GM18505 (cell line): ENCODE data around the gene AVPR2.

Experiments used
- ATAC-seq: cut with Tn5 transposase; IDR thresholded peaks from one replicate; pipeline ENCODE4 v1.9.1; 2021; ENCODE audit not compliant: unreplicated experiment
- POLR2A ChIP-seq: IDR thresholded peaks from 4 replicates; pipeline ENCODE4 v1.6.1; 2011; ENCODE audit warnings: borderline replicate concordance; ENCODE audit not compliant: insufficient read depth, insufficient read length; ENCODE audit errors: extremely low read depth

AVPR2 gene

DNA sequence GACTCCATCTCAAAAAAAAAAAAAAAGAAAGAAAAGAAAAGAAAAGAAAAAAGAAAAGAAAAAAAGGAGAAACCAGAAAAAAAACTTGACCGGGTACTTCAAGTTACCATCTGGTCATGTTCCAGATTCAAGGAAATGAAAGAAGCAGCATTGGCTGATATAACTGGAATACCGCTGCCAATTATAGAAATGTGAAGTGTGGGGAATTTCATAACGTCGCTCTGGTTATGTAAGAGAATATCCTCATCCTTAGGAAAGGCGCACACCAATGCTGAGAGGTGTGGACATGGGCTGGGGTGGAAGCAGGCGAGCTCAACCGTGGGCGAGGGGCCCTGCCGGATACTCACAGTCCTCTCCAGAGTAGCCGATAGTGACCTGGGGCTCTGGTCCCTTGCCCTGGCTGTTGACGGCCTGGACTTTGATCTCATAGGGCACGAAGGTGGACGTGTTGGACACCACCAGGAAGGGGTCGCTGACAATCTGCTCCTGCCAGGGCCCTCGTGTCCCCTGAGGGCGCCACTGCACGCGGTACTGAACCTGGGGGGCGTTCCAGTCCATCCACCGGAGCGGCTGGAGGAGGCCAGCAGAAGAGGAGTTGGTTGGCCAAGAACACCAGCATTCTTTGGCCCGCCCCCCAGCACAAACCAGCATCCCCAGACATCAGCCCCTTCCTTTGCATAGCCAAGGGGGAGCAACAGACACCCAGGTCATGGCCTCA, 38.0 kb upstream of the AVPR2 start:
- no peak for TF ChIP-seq POLR2A
- ATAC-seq = no peak

DNA sequence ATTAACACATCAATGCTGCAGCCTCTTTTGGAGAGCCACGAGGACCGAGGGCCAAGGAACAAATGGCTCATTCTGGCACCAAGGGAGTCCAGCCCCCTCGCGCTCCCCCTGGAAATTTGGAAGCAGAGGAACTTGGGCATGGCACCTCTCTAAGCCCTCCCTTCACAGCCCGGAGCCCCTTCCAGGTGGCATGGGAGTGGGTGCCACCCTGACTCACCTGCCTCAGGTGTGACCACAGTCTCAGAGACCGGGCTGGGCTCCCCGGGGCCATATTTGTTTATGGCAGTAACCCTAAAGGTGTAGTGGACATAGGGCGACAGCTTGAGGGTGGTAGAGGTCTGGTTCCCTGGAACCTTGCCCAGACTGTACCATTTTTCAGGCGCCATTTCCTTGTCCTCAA, 37.3 kb upstream of the AVPR2 start:
- ATAC-seq = no peak
- TF ChIP-seq POLR2A = no peak

DNA sequence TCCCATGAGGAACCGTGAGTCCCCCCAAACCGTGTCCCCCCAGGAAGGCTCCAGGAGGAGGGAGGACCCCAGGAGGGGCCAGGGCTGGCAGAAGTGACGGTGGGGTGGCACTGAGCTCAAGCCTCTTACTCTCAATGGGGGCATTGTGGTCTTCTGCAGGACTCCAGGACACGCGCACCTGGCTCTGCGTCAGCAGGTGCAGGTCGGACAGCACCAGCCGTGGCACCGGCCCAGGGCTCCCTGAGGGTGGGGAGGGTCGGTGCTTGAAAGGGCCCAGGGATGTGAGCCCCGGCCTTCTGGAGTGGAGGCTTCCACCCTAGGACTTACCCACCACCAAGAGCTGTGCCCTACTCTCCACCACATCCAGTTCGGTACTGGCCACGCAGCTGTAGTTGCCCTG, 36.8 kb upstream of the AVPR2 start:
- no peak for ATAC-seq
- TF ChIP-seq POLR2A = no peak

DNA sequence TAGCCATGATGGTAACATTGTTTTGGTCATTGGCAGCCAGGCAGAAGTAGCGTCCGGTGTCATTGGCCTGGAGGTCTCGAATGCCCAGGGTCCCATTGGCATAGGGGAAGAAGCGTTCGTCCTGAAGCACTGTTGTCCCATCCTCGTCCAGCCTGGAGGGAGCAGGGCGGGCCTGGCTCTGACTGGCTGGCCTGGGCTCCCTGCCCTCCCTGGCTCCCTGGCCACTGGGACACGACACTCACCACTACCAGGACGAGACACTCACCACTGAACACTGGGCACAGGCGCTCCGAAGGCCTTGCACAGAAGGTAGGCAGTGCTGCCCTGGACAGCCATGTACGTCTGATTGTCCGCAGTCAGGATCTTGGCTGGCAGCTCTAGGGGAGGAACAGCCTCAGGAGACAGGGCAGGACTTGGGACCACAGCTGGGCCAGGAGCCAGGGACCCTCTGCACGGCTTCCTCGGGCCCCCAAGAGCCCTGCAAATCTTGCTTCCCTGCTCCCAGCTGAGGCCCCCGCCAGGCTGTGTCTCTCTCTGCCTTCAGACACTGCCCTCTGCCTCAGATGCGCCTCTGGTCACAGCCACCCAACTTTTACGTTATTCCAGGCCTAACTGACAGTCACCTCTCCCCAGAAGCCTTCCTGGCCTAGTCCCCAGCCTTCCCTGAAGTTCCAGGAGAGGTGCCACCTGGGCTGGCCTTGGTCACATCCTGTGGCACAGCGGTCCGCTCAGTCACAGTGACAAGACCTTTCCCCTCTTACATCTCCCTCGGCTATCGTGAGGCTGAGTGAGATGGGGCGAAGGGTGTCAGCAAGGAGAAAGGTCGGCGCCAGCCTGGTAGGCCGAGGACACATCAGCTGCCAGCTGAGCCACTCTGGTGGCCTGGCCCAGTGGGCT, 35.6 kb upstream of the AVPR2 start:
- no peak for ATAC-seq
- TF ChIP-seq POLR2A = no peak

DNA sequence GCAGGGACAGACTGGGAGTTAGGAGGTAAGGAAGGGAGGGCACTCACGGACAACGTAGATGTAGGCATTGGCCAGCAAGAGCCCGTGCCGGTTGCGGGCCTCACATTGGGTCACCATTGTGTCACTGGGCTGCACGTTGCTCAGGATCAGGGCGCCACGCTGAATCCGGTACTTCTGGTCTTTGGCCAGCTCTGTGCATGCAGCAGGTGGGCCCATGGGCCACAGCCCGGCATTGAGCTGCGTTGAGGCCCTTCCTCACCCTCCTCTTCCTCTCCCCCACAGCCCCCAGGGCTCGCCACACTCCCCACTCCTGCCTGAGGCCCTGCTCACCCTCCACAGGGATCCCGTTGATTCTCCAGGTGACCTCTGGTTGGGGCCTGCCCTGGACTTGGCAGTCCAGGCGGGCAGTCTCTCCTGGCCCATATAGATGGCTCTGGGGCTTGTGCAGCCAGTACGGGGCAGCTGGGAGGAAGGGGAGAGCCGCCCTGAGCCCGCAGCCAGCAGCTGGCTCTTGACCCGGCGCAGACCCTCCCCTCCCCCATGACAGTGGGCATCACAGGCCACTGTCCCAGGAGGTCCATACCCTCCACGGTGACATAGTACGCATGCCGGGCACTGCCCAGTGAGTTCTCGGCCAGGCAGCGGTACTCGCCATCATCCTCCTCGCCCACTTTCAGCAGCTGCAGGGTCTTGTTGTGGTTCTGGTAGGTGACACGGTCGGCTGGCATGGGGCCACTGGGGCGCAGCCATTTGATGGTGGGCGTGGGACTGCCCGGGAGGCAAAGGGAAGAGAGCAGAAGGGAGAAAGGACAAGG, 34.8 kb upstream of the AVPR2 start:
- TF ChIP-seq POLR2A = no peak
- ATAC-seq = no peak

DNA sequence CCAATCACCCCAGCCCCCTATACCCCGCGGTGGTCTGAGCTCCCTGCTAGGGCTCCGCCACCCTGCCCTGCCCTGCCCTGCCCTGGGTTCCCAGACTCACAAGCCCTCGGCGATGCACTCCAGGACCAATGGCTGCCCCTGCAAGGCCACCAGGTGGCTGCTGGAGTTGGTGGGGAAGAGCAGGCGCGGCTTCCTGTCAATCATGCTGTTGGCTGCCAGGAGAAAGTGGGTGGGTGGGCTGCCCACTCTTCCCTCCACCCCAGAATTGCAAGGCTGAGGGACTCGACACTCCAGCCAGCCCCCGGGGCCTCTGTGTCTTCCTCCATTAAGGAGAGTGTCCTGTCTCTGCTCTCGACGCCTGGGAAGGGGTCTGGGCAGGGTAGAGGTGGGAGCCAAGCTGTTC, 34.2 kb upstream of the AVPR2 start:
- no peak for TF ChIP-seq POLR2A
- ATAC-seq = no peak

DNA sequence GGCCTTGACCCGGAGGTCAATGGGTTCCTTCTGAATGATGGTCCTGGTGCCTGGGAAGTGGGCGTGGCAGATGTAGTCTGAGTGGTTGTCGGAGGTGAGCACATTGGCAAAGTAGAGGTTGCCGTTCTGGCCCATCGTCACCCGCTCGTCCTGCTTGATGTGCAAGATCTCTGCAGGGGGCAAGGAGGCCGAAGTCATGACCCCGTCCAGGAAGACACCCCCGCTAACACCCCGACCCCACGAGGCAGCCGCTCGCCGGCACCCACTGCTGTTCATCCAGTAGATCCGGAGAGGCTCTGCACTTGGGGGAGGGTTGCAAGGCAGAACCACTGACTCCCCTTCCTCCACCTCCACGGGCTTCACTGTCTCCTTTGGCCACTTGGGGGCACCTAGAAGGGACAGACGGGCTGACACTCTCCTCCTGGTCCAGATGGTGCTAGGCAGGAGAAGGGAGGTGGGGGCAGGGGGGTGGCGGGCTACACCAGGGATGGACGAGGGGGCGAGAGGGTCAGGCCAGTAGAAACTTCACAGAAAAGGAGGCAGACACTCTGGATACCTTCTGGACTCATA, 33.6 kb upstream of the AVPR2 start:
- no peak for TF ChIP-seq POLR2A
- no peak for ATAC-seq

DNA sequence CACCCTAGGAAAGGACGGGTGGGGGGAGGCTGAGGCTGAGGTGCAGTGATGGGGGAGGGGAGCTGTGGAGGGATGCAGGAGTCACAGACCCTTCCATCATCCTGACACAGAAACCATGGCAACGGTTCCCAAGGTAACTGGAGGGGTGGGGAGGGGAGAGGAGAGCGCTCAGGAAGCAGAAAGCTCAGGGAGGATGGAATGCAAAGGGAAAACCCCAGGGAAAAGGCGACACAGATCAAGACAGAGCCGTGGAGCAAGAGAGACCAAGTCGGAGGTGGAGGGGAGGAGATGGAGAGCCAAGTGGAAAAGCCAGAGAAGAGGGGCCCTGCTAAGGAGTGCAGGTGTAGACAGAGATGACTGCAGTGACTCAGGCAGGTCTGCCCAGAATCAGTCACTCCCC, 33.0 kb upstream of the AVPR2 start:
- no peak for TF ChIP-seq POLR2A
- ATAC-seq = no peak

DNA sequence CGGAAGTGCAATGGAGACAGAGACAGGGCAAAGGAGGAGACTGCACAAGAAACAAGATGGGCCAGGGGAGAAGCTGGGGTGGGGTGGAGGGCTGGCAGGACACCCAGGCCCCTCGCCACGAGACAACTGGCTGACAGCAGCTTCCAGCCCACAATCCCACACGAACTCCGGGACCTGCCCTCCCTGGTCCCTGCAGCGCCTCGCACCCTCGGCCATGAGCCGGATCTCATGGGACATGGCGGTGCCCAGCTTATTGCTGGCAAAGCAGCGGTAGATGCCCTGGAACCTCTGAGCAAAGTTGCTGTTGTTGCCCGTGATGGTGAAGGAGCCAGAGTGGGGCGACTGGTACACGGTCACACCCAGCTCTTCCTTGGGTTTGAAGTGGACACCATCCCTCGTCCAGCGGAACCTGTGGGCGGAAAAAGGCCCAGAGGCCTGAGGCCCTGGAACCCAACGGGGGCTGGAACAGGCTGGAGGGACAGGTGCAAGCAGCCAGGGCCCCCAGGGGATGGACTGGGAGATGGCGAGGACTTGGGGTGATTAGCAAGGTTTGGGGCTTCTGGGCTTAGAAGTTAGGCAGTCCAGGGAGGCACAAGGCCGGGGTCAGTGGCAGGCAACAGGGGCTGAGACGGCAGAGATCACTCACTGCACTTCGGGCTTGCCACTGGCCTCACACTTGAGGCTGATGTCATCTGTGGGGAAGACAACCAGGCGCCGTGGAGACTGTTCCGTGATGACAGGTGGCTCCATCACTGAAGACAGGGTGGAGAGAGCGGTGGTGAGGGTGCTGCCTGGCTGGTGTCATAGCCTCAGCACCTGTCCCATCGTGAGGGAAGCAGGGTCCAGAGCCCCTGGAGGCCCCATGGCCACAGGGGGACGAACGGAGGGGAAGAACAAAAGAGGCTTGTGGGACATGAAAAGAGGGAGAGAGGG, 32.3 kb upstream of the AVPR2 start:
- no peak for ATAC-seq
- TF ChIP-seq POLR2A = no peak

DNA sequence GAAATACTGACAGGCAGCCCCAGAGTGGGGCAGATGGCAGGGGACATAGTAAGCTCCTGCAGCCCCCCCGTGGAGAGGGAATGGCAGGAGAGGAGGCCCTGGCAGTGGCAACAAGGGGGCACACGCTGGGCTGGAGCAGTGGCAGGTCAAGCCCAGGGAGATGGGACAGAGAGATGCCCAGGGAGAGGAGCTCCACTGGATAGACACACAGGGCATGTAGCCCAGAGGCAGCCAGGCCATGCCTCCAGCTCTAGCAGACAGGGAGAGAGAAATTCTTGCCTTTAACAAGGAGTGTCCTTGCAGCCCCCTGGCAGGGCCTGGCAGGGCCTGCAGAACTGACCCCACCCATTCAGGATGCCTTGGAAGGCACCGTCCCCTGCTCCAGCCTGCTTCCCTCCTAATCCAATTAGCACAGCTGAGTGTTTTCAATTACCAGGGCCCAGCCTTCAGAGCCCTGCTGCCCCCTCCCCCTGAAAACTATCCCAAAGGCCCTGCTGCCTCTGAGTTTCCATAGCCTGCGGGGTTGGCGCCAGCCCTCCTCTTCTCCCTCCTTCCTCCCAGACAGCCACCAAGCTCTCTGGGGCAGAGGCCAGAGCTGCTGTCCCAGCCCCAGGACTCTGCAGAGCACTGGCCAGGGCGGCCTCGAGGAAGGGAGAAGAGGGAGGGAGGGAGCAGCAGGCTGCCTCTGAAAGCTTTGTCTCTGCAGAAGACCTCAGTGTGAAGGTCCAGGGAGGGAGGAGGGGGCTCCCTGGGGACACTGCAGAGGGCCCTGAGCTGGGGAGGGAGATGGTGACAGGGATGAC, 31.0 kb upstream of the AVPR2 start:
- TF ChIP-seq POLR2A = no peak
- ATAC-seq = no peak

DNA sequence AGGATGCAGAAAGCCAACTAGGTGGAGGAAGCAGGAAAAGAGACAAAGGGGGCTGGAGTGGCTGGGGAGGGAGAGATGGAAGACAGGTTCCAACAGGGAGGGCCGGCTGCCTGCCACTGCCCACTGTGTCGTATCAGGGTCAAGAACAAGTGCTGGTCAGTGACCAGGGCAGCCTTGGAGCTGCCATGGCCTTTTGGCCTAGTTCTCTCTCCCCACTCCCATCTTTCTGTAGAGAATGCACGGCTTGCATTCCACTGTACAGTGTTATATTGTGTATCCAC, 30.4 kb upstream of the AVPR2 start:
- TF ChIP-seq POLR2A = no peak
- no peak for ATAC-seq

DNA sequence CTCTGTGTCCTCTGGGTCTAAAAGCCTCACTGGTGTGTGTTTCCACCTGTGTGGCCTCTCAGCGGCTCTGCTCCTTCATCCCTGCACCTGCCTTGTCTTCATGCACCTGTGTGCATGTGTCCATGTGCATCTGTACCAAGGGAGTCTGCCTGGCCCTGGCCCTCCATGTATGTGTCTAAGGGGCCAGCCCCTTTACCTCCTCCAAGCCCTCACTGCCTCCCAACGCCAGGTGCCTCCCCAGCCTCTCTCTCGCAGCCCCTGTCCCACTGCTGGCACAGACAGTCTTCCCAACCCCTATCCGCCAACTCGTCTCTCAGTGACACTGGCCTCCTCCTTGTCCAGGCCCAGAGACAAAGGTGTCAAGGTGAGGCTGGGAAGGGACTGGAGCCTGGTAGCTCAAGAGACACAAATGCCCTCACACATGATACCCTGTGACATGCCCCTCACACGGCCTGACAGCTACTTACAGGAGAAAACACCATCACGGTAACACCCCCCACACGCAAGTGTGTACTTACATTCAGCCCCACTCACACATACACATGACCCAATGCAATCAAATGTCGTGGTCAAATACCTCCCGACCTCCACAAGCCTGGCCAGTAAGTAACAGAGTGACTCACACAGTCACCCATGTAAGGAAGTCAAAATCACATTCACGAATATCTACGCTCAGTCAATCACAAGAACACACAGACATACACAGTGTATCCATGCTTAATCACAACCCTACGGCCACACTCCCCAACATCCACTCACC, 29.9 kb upstream of the AVPR2 start:
- ATAC-seq = no peak
- TF ChIP-seq POLR2A = no peak
